Measurements from ENCODE around the gene NTPCR.

DNA sequence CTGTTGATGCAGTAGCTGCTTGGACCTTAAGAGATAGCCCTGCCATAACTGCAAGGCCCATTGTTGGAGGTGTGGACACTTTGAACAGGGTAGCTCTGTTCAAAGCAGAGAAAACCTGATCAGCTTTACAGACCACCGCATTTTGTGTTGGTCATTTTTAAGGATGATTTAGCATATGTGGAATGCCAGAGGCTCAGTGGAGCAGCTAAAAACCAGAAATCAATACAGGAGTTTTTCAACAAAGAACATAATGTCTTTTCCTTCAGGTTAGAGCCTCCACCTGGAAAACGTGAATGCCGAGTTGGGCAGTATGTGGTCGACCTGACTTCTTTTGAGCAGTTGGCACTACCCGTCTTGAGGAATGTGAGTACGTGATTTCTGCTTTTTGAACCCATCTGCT is 5.7 kb downstream of the NTPCR start:
- TF ChIP-seq, protein P1, sequence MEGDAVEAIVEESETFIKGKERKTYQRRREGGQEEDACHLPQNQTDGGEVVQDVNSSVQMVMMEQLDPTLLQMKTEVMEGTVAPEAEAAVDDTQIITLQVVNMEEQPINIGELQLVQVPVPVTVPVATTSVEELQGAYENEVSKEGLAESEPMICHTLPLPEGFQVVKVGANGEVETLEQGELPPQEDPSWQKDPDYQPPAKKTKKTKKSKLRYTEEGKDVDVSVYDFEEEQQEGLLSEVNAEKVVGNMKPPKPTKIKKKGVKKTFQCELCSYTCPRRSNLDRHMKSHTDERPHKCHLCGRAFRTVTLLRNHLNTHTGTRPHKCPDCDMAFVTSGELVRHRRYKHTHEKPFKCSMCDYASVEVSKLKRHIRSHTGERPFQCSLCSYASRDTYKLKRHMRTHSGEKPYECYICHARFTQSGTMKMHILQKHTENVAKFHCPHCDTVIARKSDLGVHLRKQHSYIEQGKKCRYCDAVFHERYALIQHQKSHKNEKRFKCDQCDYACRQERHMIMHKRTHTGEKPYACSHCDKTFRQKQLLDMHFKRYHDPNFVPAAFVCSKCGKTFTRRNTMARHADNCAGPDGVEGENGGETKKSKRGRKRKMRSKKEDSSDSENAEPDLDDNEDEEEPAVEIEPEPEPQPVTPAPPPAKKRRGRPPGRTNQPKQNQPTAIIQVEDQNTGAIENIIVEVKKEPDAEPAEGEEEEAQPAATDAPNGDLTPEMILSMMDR (IDR thresholded peaks at IDR 0.05): no peak
- TF ChIP-seq POLR2AphosphoS5 (IDR thresholded peaks at IDR 0.05): no peak
- TF ChIP-seq POLR2A (IDR thresholded peaks at IDR 0.05): no peak
